COLO829 (cell line): ENCODE measurements around the gene ZDHHC18.
"Not testable (repeated sequence)": the region's sequence is repeated elsewhere in the genome, so short reads cannot be mapped to it uniquely, and the experiment has no call there.

Experiments used
- DNase-seq: peaks from one replicate; pipeline ENCODE4 v3.0.0; 2012; ENCODE audit warnings: low spot score

ZDHHC18 gene

GRCh38 chr1:26833432-26834405, 7.2 kb downstream of the ZDHHC18 start:
- no peak for DNase-seq

GRCh38 chr1:26837665-26838064, 11.2 kb downstream of the ZDHHC18 start:
- not testable (repeated sequence) for DNase-seq

- no peak for DNase-seq
Observed at GRCh38 chr1:26838474-26839338, 12.2 kb downstream of the ZDHHC18 start.

- DNase-seq: no peak
Observed at GRCh38 chr1:26839339-26839722, 12.8 kb downstream of the ZDHHC18 start.

GRCh38 chr1:26839779-26840178, 13.3 kb downstream of the ZDHHC18 start:
- no peak for DNase-seq

- no peak for DNase-seq
Observed at GRCh38 chr1:26844424-26845196, 18.1 kb downstream of the ZDHHC18 start.

- DNase-seq: not testable (repeated sequence)
Observed at GRCh38 chr1:26847826-26848225, 21.3 kb downstream of the ZDHHC18 start.

GRCh38 chr1:26848499-26848898, 22.0 kb downstream of the ZDHHC18 start:
- no peak for DNase-seq

GRCh38 chr1:26848941-26849774, 22.7 kb downstream of the ZDHHC18 start:
- DNase-seq: peak; percentile 61

- DNase-seq: no peak
Observed at GRCh38 chr1:26851106-26851684, 24.7 kb downstream of the ZDHHC18 start.

GRCh38 chr1:26852701-26853100, 26.2 kb downstream of the ZDHHC18 start:
- no peak for DNase-seq

GRCh38 chr1:26853156-26853555, 26.7 kb downstream of the ZDHHC18 start:
- DNase-seq: peak; percentile 86

GRCh38 chr1:26853600-26853999, 27.1 kb downstream of the ZDHHC18 start:
- DNase-seq: no peak

- DNase-seq: no peak
Observed at GRCh38 chr1:26854906-26855305, 28.4 kb downstream of the ZDHHC18 start.

GRCh38 chr1:26855636-26856035, 29.1 kb downstream of the ZDHHC18 start:
- DNase-seq: no peak

GRCh38 chr1:26856181-26856580, 29.7 kb downstream of the ZDHHC18 start:
- no peak for DNase-seq

GRCh38 chr1:26856604-26857469, 30.3 kb downstream of the ZDHHC18 start:
- DNase-seq: no peak

GRCh38 chr1:26857473-26858060, 31.1 kb downstream of the ZDHHC18 start:
- DNase-seq: no peak

GRCh38 chr1:26858160-26858559, 31.7 kb downstream of the ZDHHC18 start:
- DNase-seq: no peak
